SU-DHL-6 (cell line): ENCODE results near the gene GPR55.

Source experiments
- H2AFZ ChIP-seq: fragments of 200-600 bp; sonication (generic); 2 replicates; pipeline ENCODE4 v1.6.1; 2014; ENCODE audit warnings: low read depth, mild to moderate bottlenecking, moderate library complexity, mixed read lengths, antibody characterized with exemption, low read length; ENCODE audit not compliant: severe bottlenecking
- H3F3A ChIP-seq: fragments of 200-600 bp; shearing (Covaris generic); 2 replicates; pipeline ENCODE4 v1.6.0; 2016; ENCODE audit warnings: antibody characterized with exemption, mild to moderate bottlenecking; ENCODE audit not compliant: insufficient read depth
- H3K27ac ChIP-seq: fragments of 200-600 bp; sonication (generic); 2 replicates; pipeline ENCODE4 v1.5.1; 2016; ENCODE audit warnings: low read depth, mild to moderate bottlenecking, low read length, moderate library complexity, mixed read lengths
- H3K27me3 ChIP-seq: fragments of 200-600 bp; sonication (generic), shearing (Covaris generic); 2 replicates; pipeline ENCODE4 v1.6.0; 2014; ENCODE audit warnings: mild to moderate bottlenecking, low read length
- H3K36me3 ChIP-seq: fragments of 200-600 bp; sonication (generic); 2 replicates; pipeline ENCODE4 v1.6.1; 2014; ENCODE audit warnings: mild to moderate bottlenecking, low read length, mixed read lengths
- H3K4me2 ChIP-seq: fragments of 300-600, 200-600 bp; shearing (Covaris generic), sonication (generic); 2 replicates; pipeline ENCODE4 v1.6.0; 2014; ENCODE audit warnings: low read length, low read depth, mild to moderate bottlenecking; ENCODE audit not compliant: poor library complexity, severe bottlenecking
- H3K4me3 ChIP-seq: fragments of 200-600 bp; sonication (generic); 2 replicates; pipeline ENCODE4 v1.5.1; 2014; ENCODE audit warnings: antibody characterized with exemption, low read length, mild to moderate bottlenecking, mixed read lengths; ENCODE audit not compliant: insufficient read depth, poor library complexity, severe bottlenecking
- H3K79me2 ChIP-seq: fragments of 200-600 bp; sonication (generic); 2 replicates; pipeline ENCODE4 v1.6.1; 2014; ENCODE audit warnings: mild to moderate bottlenecking, low read length, moderate library complexity; ENCODE audit not compliant: insufficient read depth
- H3K9ac ChIP-seq: fragments of 200-600 bp; sonication (generic); 2 replicates; pipeline ENCODE4 v1.7.0; 2014; ENCODE audit warnings: mild to moderate bottlenecking, low read length
- H3K9me2 ChIP-seq: fragments of 200-600 bp; sonication (generic); replicated peaks from 2 replicates; pipeline ENCODE4 v1.6.1; 2014; ENCODE audit warnings: low read length; ENCODE audit not compliant: insufficient read depth
- H3K9me3 ChIP-seq: fragments of 200-600 bp; sonication (generic); 2 replicates; pipeline ENCODE4 v1.6.1; 2014; ENCODE audit warnings: low read length, mixed read lengths; ENCODE audit not compliant: insufficient read depth
- H4K20me1 ChIP-seq: fragments of 200-600 bp; sonication (generic); 2 replicates; pipeline ENCODE4 v1.6.1; 2014; ENCODE audit warnings: low read depth, mild to moderate bottlenecking, antibody characterized with exemption, low read length, moderate library complexity, mixed read lengths
- CTCF ChIP-seq: fragments of 200-600 bp; sonication (generic); IDR thresholded peaks from one replicate; pipeline ENCODE4 v1.5.1; 2017; ENCODE audit warnings: antibody characterized with exemption, mild to moderate bottlenecking, low read length, moderate library complexity; ENCODE audit not compliant: insufficient read depth, poor library complexity, severe bottlenecking
- EZH2phosphoT487 ChIP-seq: fragments of 200-600 bp; sonication (generic), shearing (Covaris generic); conservative IDR thresholded peaks from 2 replicates; pipeline ENCODE4 v1.6.1; 2018; ENCODE audit warnings: mild to moderate bottlenecking, antibody characterized with exemption, low read length, moderate library complexity, mixed read lengths

Gene GPR55

GRCh38 chr2:230942920-230943896 lies 18.2 kb upstream of the GPR55 start:
- Histone ChIP-seq H3K27ac (no peak overlapping the region), H3K9ac (no peak overlapping the region), H3K79me2 (no peaks in the 10 kb centered on the region), H3K27me3 (no peaks in the 10 kb centered on the region), H4K20me1 (no peaks in the 10 kb centered on the region), H3K9me3 (no peaks in the 10 kb centered on the region), H3F3A (no peaks in the 10 kb centered on the region), H2AFZ (no peak overlapping the region), H3K4me3 (no peak overlapping the region), H3K4me2 (no peak overlapping the region), H3K9me2 (no peaks in the 10 kb centered on the region), H3K36me3 (no peaks in the 10 kb centered on the region)
- TF ChIP-seq CTCF (no peak), EZH2phosphoT487 (no peak)

GRCh38 chr2:230942371-230942770 lies 17.3 kb upstream of the GPR55 start:
- Histone ChIP-seq H3F3A (no peaks in the 10 kb centered on the region), H3K9ac (no peak overlapping the region), H3K9me3 (no peaks in the 10 kb centered on the region), H3K79me2 (no peaks in the 10 kb centered on the region), H3K4me3 (no peak overlapping the region), H3K4me2 (no peak overlapping the region), H4K20me1 (no peaks in the 10 kb centered on the region), H2AFZ (no peak overlapping the region), H3K27me3 (no peaks in the 10 kb centered on the region), H3K36me3 (no peaks in the 10 kb centered on the region), H3K27ac (no peak overlapping the region), H3K9me2 (no peaks in the 10 kb centered on the region)
- TF ChIP-seq EZH2phosphoT487 (no peak), CTCF (no peak)

GRCh38 chr2:230941202-230942180 lies 16.4 kb upstream of the GPR55 start:
- Histone ChIP-seq H3K9me3 (no peaks in the 10 kb centered on the region), H3K27me3 (no peaks in the 10 kb centered on the region)

More at GRCh38 chr2:230941202-230942180, 16.4 kb upstream of the GPR55 start:
- Histone ChIP-seq H3K36me3 (no peaks in the 10 kb centered on the region), H4K20me1 (no peaks in the 10 kb centered on the region), H3K4me2 (no peak overlapping the region), H3K27ac (no peak overlapping the region), H3K4me3 (no peak overlapping the region), H3K9ac (no peak overlapping the region), H3K79me2 (no peaks in the 10 kb centered on the region), H2AFZ (no peak overlapping the region), H3K9me2 (no peaks in the 10 kb centered on the region), H3F3A (no peaks in the 10 kb centered on the region)
- no peak for TF ChIP-seq CTCF
- no peak for TF ChIP-seq EZH2phosphoT487
